ENCODE results near the gene TSPYL2.

Gene TSPYL2

GRCh38 chrX:53080628-53081580, 1.3 kb upstream of the TSPYL2 start:
- DNase-seq, result peak; percentile 47

- no peak for DNase-seq
These were observed 828 bp downstream of the TSPYL2 start for GRCh38 chrX:53082773-53083616.

GRCh38 chrX:53084043-53084570, 1.9 kb downstream of the TSPYL2 start:
- no peak for DNase-seq

- DNase-seq, result no peak
These were observed 2.7 kb downstream of the TSPYL2 start for GRCh38 chrX:53084863-53085262.

- DNase-seq, result no peak
These were observed 3.6 kb downstream of the TSPYL2 start for GRCh38 chrX:53085661-53086229.

GRCh38 chrX:53086464-53086863, 4.3 kb downstream of the TSPYL2 start:
- no peak for DNase-seq

GRCh38 chrX:53087388-53087831, 5.2 kb downstream of the TSPYL2 start:
- DNase-seq, result no peak

GRCh38 chrX:53088136-53088974, 6.2 kb downstream of the TSPYL2 start:
- peak; percentile 91 for DNase-seq

GRCh38 chrX:53089224-53089842, 7.2 kb downstream of the TSPYL2 start:
- peak; percentile 54 for DNase-seq

- DNase-seq, result no peak
These were observed 7.8 kb downstream of the TSPYL2 start for GRCh38 chrX:53089925-53090324.

GRCh38 chrX:53091354-53091753, 9.2 kb downstream of the TSPYL2 start:
- DNase-seq, result no peak

- peak; percentile 72 for DNase-seq
These were observed 11.0 kb downstream of the TSPYL2 start for GRCh38 chrX:53093177-53093655.

- peak; percentile 84 for DNase-seq
These were observed 11.8 kb downstream of the TSPYL2 start, which contains the start of gene KANTR for GRCh38 chrX:53093748-53094581. Gene KANTR, plus strand, starts transcription at chrX:53094142. Its CDS starts 30,131 bp downstream, at chrX:53124273.

- no peak for DNase-seq
These were observed 12.4 kb downstream of the TSPYL2 start for GRCh38 chrX:53094582-53094905.

- no peak for DNase-seq
These were observed 13.6 kb downstream of the TSPYL2 start for GRCh38 chrX:53095796-53096195.

GRCh38 chrX:53114864-53115549, 32.8 kb downstream of the TSPYL2 start:
- DNase-seq, result no peak

GRCh38 chrX:53115550-53115874, 33.3 kb downstream of the TSPYL2 start:
- DNase-seq, result no peak

GRCh38 chrX:53116101-53116500, 33.9 kb downstream of the TSPYL2 start:
- no peak for DNase-seq

GRCh38 chrX:53122013-53122412, 39.8 kb downstream of the TSPYL2 start:
- DNase-seq, result no peak

- no peak for DNase-seq
These were observed 43.3 kb downstream of the TSPYL2 start for GRCh38 chrX:53125506-53125905.
